Endodermal cell (in vitro differentiated cells): ENCODE data around the gene EEPD1. TPM values are rescaled to one million over a fixed set of nuclear protein-coding genes. Genes with fewer than 3 reads are reported as not detected.
"Not testable (repeated sequence)": the region's sequence is repeated elsewhere in the genome, so short reads cannot be mapped to it uniquely, and the experiment has no call there.

Experiments used
- DNase-seq: peaks from one replicate; pipeline ENCODE4 v3.0.0-alpha.2; 2017
- H3K27ac ChIP-seq: 2 replicates; pipeline ENCODE4 v1.5.1; 2013; ENCODE audit warnings: mild to moderate bottlenecking, low read depth, low read length, moderate library complexity
- H3K27me3 ChIP-seq: 2 replicates; pipeline ENCODE4 v1.6.1; 2013; ENCODE audit warnings: mild to moderate bottlenecking, low read length, moderate library complexity; ENCODE audit not compliant: insufficient read depth, control insufficient read depth, poor library complexity, severe bottlenecking
- H3K36me3 ChIP-seq: 2 replicates; pipeline ENCODE4 v1.7.0; 2013; ENCODE audit warnings: mild to moderate bottlenecking, low read length, moderate library complexity; ENCODE audit not compliant: control insufficient read depth, insufficient read depth
- H3K4me1 ChIP-seq: one replicate; pipeline ENCODE4 v1.7.0; 2013; ENCODE audit warnings: low read length; ENCODE audit not compliant: control insufficient read depth, insufficient read depth
- H3K4me3 ChIP-seq: 2 replicates; pipeline ENCODE4 v1.5.1; 2013; ENCODE audit warnings: mild to moderate bottlenecking, low read length, moderate library complexity
- H3K9ac ChIP-seq: 2 replicates; pipeline ENCODE4 v1.6.1; 2013; ENCODE audit warnings: mild to moderate bottlenecking, low read length, moderate library complexity; ENCODE audit not compliant: poor library complexity, severe bottlenecking; ENCODE audit errors: extremely low read depth
- H3K9me3 ChIP-seq: 2 replicates; pipeline ENCODE4 v1.6.1; 2013; ENCODE audit warnings: mild to moderate bottlenecking, low read length, moderate library complexity; ENCODE audit not compliant: control insufficient read depth
- H3K27ac Mint-ChIP-seq: 2 replicates; pipeline ENCODE4 v1.8.0; 2020; ENCODE audit warnings: mixed read lengths
- H3K27me3 Mint-ChIP-seq: 2 replicates; pipeline ENCODE4 v1.8.0; 2021; ENCODE audit warnings: mild to moderate bottlenecking, mixed read lengths; ENCODE audit not compliant: insufficient read depth
- H3K36me3 Mint-ChIP-seq: 2 replicates; pipeline ENCODE4 v1.8.0; 2020; ENCODE audit warnings: low read depth, mixed read lengths
- H3K4me1 Mint-ChIP-seq: 2 replicates; pipeline ENCODE4 v1.8.0; 2020; ENCODE audit warnings: mixed read lengths
- H3K4me3 Mint-ChIP-seq: 2 replicates; pipeline ENCODE4 v1.8.0; 2020; ENCODE audit warnings: mild to moderate bottlenecking, moderate library complexity, mixed read lengths
- H3K9me3 Mint-ChIP-seq: 2 replicates; pipeline ENCODE4 v1.8.0; 2020; ENCODE audit warnings: mild to moderate bottlenecking, mixed read lengths
- WGBS, 2 experiments: methylation state at CpG; one replicate each; pipeline versions ENCODE4 v1.1.5 to v1.1.7; 2013; ENCODE audit warnings: missing lambda C conversion rate in 2 of 2, mixed read lengths in 1 of 2; ENCODE audit not compliant: insufficient coverage in 1 of 2, insufficient read length in 1 of 2; 5-methylcytosine and 5-hydroxymethylcytosine counted together
- total RNA-seq, 2 donors: library from RNA; stranded (reverse); fragmentation: NEBNext Ultra II Directional in 1 of 2; extraction: Animal tissue kit (Norgen Biotek cat#: 25700) in 1 of 2; gene quantifications; 2 replicates in 1 of 2; 3 replicates in 1 of 2; pipeline ENCODE4 v1.2.1, GENCODE V29; 2021
- TF ChIP-seq, protein P1 (sequence below): fragments of 200-600 bp; sonication (generic); conservative IDR thresholded peaks from 2 replicates; pipeline ENCODE4 v1.5.0; 2021; ENCODE audit warnings: antibody characterized with exemption, mild to moderate bottlenecking

The EEPD1 gene
- total RNA-seq, 2 donors from 2014 or later: 9.7 to 11.4 TPM

DNA sequence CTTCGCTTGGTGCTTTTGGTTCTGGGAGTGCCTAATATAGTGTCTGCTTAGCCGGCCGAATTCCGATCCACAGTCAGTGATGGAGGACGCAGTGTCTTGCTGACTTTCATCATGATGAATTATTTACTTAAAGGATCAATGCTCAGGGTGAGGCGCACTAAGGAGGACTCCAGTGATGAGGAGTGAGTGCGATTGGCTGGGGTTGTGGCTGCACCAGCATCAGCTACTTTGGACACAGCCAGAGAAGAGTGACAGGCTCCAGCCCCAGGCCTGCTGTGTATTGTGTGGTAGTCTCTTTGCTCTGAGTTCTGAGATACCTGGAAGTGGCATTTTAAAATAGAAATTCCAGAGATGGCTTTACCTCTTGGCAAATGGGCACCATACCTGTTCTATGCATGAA lies 163.3 kb downstream of the EEPD1 start:
- TF ChIP-seq, protein P1, sequence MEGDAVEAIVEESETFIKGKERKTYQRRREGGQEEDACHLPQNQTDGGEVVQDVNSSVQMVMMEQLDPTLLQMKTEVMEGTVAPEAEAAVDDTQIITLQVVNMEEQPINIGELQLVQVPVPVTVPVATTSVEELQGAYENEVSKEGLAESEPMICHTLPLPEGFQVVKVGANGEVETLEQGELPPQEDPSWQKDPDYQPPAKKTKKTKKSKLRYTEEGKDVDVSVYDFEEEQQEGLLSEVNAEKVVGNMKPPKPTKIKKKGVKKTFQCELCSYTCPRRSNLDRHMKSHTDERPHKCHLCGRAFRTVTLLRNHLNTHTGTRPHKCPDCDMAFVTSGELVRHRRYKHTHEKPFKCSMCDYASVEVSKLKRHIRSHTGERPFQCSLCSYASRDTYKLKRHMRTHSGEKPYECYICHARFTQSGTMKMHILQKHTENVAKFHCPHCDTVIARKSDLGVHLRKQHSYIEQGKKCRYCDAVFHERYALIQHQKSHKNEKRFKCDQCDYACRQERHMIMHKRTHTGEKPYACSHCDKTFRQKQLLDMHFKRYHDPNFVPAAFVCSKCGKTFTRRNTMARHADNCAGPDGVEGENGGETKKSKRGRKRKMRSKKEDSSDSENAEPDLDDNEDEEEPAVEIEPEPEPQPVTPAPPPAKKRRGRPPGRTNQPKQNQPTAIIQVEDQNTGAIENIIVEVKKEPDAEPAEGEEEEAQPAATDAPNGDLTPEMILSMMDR: no peak
- Histone ChIP-seq H3K27me3 (no peaks in the 10 kb centered on the region), H3K4me1 (peaks cover 17% of the 10 kb centered on the region), H3K9ac (no peak overlapping the region), H3K9me3 (peaks cover 17% of the 10 kb centered on the region), H3K4me3 (no peak overlapping the region), H3K36me3 (no peaks in the 10 kb centered on the region), H3K27ac (no peak overlapping the region)
- Mint-ChIP-seq H3K36me3 (peaks cover 2% of the 10 kb centered on the region), H3K4me1 (peaks cover 33% of the 10 kb centered on the region), H3K27ac (peak overlapping the region; percentile 86), H3K4me3 (peak overlapping the region; percentile 6), H3K27me3 (peaks cover 3% of the 10 kb centered on the region), H3K9me3 (peaks cover 19% of the 10 kb centered on the region)
- no peak for DNase-seq
- WGBS, 2 experiments: 90% methylated on average over 7 of the region's 7 CpGs

DNA sequence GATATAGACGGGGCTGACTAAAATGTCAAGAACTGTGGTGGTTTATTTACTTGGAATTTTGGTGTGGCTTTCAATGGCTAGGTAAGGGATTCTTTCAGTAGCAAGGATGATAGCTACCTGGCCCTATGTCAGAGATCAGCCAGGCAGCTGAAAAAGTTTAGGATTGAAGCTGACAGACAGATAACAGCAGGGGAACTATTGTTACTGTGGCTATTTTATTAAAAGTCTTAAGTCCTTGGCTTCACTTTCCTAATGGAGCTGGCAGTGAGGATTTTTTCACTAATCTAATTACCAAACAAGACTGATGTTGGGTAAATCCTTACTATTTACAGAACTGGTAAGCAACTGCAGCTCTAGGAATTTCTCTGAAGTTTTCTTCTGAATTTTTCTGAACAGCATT lies 164.2 kb downstream of the EEPD1 start:
- no peak overlapping the region for H3K27ac ChIP-seq
- WGBS, 2 experiments: 75 to 86% methylated on average over 1 of the region's 1 CpG
- Mint-ChIP-seq H3K27ac (peak overlapping the region; percentile 86), H3K4me1 (peaks cover 33% of the 10 kb centered on the region), H3K4me3 (peak overlapping the region; percentile 15), H3K27me3 (peaks cover 3% of the 10 kb centered on the region), H3K9me3 (peaks cover 28% of the 10 kb centered on the region), H3K36me3 (peaks cover 12% of the 10 kb centered on the region)
- no peaks in the 10 kb centered on the region for H3K27me3 ChIP-seq
- H3K36me3 ChIP-seq: no peaks in the 10 kb centered on the region
- H3K4me3 ChIP-seq: peak overlapping the region; percentile 21
- TF ChIP-seq, protein P1: no peak
- peaks cover 17% of the 10 kb centered on the region for H3K4me1 ChIP-seq
- no peak for DNase-seq
- peaks cover 23% of the 10 kb centered on the region for H3K9me3 ChIP-seq
- peak overlapping the region; percentile 43 for H3K9ac ChIP-seq

DNA sequence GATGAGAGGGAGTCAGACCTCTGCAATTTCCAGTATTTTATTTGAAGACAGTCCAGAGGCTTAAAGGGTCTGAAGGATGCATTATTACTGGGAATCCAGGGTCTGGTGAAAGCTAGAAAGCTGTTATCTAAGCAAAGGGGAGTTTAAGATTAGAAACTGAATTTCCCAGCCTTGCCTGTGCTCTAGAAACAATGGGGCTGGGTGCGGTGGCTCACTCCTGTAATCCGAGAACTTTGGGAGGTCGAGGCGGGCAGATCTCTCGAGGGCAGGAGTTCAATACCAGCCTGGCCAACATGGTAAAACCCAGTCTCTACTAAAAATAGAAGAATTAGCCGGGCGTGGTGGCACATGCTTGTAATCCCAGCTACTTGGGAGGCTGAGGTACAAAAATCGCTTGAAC lies 165.1 kb downstream of the EEPD1 start:
- Mint-ChIP-seq H3K36me3 (peaks cover 19% of the 10 kb centered on the region), H3K4me3 (peak overlapping the region; percentile 15), H3K27ac (peak overlapping the region; percentile 86), H3K9me3 (peaks cover 37% of the 10 kb centered on the region), H3K27me3 (peaks cover 3% of the 10 kb centered on the region), H3K4me1 (peaks cover 28% of the 10 kb centered on the region)
- H3K36me3 ChIP-seq: no peaks in the 10 kb centered on the region
- H3K4me3 ChIP-seq: peak overlapping the region; percentile 21
- no peak overlapping the region for H3K27ac ChIP-seq
- no peaks in the 10 kb centered on the region for H3K27me3 ChIP-seq
- H3K9me3 ChIP-seq: peaks cover 25% of the 10 kb centered on the region
- 59 to 82% methylated on average over 6 to 8 of the region's 8 CpGs for WGBS, 2 experiments
- TF ChIP-seq, protein P1: no peak
- peak overlapping the region; percentile 43 for H3K9ac ChIP-seq
- H3K4me1 ChIP-seq: peaks cover 17% of the 10 kb centered on the region
- peak; percentile 67 for DNase-seq

DNA sequence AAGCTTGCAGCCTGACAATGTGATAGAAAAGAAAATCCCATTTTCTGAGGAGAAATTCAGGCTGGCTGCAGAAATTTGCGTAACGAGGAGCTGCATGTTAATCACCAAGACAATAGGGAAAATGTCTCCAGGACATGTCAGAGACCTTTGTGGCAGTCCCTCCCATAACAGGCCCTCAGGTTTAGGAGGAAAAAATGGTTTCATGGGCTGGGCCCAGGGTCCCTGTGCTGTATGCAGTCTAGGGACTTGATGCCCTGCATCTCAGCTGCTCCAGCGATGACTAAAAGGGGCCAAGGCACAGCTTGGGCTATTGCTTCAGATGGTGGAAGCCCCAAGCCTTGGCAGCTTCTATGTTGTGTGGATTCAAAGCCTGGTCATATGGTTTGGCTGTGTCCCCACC lies 168.2 kb downstream of the EEPD1 start:
- H3K27ac ChIP-seq, H3K27ac Mint-ChIP-seq, DNase-seq, H3K9ac ChIP-seq, H3K27me3 ChIP-seq, H3K4me3 ChIP-seq, H3K27me3 Mint-ChIP-seq, H3K4me3 Mint-ChIP-seq, H3K36me3 ChIP-seq: not testable (repeated sequence)
- peaks cover 39% of the 10 kb centered on the region for H3K9me3 Mint-ChIP-seq
- Histone ChIP-seq H3K9me3 (peaks cover 28% of the 10 kb centered on the region), H3K4me1 (peaks cover 12% of the 10 kb centered on the region)
- peaks cover 19% of the 10 kb centered on the region for H3K4me1 Mint-ChIP-seq
- WGBS, 2 experiments: 93 to 94% methylated on average over 2 to 3 of the region's 3 CpGs
- H3K36me3 Mint-ChIP-seq: peaks cover 25% of the 10 kb centered on the region
